T-helper 2 cell treated with Interferon-gamma antibody and Interleukin-4, amounts not matched to agents 100 ng/mL and 5 ng/mL, for 36 hours (primary cell): Measurements from ENCODE around the gene MINDY4B. TPM values are rescaled to one million over a fixed set of nuclear protein-coding genes. Genes with fewer than 3 reads are reported as not detected.

ENCODE experiments used
- intact Hi-C: fragments of 100-400 bp; cut with micrococcal nuclease; formaldehyde crosslinking; loops from one replicate; pipeline ENCODE4 v1.15.1; 2023
- total RNA-seq: library from RNA; stranded (reverse); gene quantifications from 2 replicates; pipeline ENCODE4 v1.2.3, GENCODE V29; 2022

The MINDY4B gene
- total RNA-seq: not detected in 2 replicates

- intact Hi-C loops: no loop called here
These were observed at the start of gene MINDY4B for GRCh38 chr3:150905339-150905738. TSS of gene MINDY4B (minus strand) at chr3:150905439. CDS start at chr3:150905439, 0 bp downstream.

GRCh38 chr3:150951923-150952322, 46.7 kb upstream of the MINDY4B start:
- intact Hi-C loops: no loop called here

DNA sequence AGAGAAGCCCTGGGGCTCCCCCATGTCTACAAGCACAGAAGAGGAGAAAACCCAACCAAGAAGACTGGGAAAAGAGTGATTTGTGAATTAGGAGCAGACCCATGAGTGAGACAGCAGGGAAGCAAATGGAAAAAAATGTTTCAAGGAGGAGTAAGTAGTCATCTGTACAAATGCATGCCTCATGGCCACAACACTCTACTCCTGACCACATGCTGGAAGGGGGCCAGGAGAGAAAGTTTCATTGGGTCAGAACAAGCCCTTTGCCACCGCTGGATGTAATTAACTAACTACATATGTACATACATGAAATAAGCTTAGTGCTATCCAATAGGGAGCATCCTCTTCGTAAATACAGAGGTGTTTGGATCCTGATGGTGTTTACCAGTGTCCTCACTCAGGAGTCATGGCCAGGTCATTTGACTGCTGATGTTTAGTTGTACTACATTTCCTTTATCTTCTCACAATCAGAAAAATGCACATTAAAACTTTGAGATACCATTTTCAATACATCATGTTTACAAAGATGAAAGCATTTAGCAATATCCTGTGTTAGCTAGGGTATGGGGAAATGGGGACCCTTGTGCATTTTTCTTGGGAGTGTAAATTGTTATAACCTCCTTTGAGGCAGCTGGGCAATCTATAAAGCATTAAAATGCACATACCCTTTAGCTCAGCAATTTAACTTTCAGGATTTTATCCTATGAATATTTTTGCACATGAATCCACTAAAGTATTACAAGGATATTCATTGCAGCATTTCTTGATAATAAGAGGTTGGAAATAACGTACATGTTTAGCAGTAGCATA, 40.2 kb upstream of the MINDY4B start:
- intact Hi-C loops: no loop called here

GRCh38 chr3:150942221-150942620, 37.0 kb upstream of the MINDY4B start:
- intact Hi-C loops: no loop called here

- intact Hi-C loops: loop anchor here (10.0 kb wide), 1 partner anchor 348 kb away; no protein-coding TSS in a partner anchor
These were observed 31.5 kb upstream of the MINDY4B start for GRCh38 chr3:150936693-150937092.

DNA sequence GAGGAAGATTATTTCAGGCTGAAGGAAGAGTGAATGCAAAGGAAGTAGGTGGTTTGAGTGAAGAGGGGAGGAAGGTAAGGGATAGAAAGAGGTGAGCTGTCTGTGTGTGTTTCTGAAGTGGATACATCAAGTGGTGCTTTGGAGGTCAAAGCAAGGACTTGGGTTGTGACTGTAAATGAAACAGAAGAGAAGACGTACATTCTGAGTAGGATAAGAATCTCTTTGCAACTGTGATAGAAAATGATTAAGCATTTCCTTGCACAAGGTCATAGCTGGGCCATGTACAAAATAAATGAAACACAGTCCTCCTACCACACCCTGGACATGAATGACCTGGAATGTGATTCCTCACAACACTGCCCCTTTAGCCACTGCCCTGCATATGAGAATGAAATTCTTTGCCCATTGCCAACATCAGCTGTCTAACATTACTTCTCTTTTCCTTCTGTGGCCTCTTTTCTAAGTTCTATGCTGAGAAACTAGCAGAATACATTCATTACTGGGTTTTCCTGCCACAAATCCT, 28.3 kb upstream of the MINDY4B start:
- intact Hi-C loops: loop anchor here (10.0 kb wide), 1 partner anchor 351 kb away; no protein-coding TSS in a partner anchor

GRCh38 chr3:150931745-150932144, 26.5 kb upstream of the MINDY4B start:
- intact Hi-C loops: loop anchor here (10.0 kb wide), 1 partner anchor 353 kb away; no protein-coding TSS in a partner anchor

- intact Hi-C loops: loop anchor here (10.0 kb wide), 1 partner anchor 354 kb away; no protein-coding TSS in a partner anchor
These were observed 25.6 kb upstream of the MINDY4B start for GRCh38 chr3:150930839-150931238.

GRCh38 chr3:150928234-150928633, 23.0 kb upstream of the MINDY4B start:
- intact Hi-C loops: loop anchor here (5.0 kb wide), 1 partner anchor 141 kb away; no protein-coding TSS in a partner anchor

GRCh38 chr3:150926328-150926727, 21.1 kb upstream of the MINDY4B start:
- intact Hi-C loops: loop anchor here (5.0 kb wide), 1 partner anchor 139 kb away; no protein-coding TSS in a partner anchor

GRCh38 chr3:150925751-150926201, 20.5 kb upstream of the MINDY4B start:
- intact Hi-C loops: loop anchor here (1.0 to 5.0 kb wide), 3 partner anchors 138 to 221 kb away; no protein-coding TSS in a partner anchor

GRCh38 chr3:150922611-150923010, 17.4 kb upstream of the MINDY4B start:
- intact Hi-C loops: no loop called here

DNA sequence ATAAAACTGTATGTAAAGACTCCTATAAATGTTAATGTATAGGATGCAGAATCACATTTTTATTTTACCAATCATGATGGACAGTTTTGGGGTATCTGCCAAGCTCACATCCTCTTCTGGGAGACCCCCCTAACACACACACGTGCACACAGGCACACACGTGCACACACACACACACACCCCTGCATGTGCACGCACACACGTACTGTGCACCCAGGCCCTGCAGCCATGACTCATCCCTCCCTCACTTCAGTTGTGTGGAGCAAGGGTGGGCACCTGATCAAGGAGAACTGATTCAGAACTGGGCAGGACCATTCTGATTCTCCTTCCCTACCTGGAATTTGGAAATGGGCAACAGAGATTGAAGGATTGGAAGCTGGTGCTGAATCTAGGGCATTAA, 16.0 kb upstream of the MINDY4B start:
- intact Hi-C loops: no loop called here

DNA sequence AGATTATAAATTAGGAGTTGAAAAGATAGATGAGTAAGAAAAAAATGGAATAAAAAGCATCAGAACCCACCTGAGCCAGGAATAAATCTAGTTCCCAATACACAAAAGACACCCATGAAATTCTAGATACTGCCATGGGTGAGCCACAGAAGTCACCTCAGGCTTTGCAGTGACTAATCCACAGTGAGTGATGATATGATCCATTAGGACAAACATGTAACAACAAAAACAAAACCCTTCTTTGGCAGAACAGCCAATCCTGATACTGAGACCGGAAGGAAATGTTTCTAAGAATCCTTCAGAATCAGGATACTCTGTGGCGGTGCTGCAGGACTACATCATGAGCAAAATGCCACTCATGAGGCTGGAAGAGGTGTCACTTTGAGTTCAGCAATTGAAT, 15.0 kb upstream of the MINDY4B start:
- intact Hi-C loops: no loop called here

DNA sequence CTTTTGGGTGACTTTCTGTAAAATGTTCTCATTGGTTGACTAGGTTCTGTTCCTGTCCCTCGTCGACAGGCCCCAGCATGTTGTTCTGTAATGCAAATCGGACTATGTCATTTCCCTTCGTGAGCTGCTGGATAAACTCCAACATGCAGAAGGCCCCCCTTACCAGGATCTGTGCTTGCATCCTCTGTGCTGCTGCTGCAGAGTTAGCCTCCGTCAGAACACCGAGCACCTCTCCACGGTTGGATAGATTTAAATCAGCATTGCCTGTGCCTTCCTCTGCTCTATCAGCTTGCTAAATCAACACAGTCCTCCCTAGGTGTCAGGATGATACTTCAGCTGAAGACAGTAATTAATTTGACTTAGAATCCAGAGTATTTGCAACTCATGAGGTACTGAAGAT, 12.7 kb upstream of the MINDY4B start:
- intact Hi-C loops: no loop called here

- intact Hi-C loops: no loop called here
These were observed 8.1 kb upstream of the MINDY4B start for GRCh38 chr3:150913133-150913922.

- intact Hi-C loops: no loop called here
These were observed 7.3 kb upstream of the MINDY4B start for GRCh38 chr3:150912501-150912900.

DNA sequence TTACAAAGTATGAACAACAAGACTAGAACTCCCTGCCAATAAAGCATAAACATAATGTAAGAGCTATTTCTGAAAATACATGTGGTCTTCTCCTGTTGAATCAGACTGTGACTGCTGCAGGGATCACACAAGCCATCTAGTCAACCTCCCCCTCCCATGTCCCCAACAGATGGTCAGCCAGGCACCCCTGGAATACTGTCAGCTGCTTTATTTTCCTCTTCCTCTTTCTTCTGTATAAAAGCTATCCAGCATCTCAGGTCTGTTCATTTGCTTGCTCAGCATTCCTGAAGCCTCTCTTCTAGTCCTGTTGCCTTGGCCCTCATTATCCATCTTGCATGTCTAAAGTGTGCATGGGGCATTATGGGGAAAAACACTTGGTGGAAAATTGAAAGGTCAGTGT, 6.5 kb upstream of the MINDY4B start:
- intact Hi-C loops: no loop called here

- intact Hi-C loops: no loop called here
These were observed 1.2 kb upstream of the MINDY4B start for GRCh38 chr3:150906461-150906860.

DNA sequence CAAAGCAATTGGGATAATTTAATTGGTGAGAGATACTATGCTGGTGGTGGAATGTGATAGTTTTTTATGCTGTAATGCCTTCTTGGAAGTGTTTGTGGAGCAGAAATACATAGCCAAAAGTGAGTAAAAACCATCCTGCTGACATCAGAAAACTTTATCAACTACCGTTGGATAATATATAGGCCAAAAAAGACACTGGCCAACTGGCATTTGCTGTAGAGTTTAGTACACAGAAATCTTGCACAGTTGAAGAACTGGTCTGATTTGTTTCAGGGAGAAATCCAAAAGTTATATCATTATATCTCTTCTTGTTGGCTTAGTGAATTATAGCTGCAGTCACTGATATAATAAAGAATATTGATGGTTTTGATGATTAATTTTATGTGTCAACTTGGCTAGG, 507 bp upstream of the MINDY4B start:
- intact Hi-C loops: no loop called here

DNA sequence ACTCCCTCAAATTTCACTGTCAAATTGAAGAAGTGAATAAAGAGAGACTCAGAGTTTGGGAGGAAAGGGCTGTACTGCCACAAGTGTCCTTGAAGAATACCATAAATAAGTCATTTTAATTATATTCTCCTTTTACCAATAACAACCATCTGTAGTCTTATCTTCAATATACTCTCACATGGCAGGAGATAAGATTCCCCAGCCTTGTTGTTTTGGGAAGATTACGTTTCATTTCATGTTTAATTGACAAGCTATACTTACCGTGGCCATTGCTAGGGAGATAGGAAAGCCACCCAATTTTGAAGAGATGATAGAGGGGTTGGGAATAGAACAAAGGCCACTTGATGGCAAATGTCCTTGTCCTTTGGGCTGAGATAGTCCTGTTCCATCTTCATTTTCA, 2.3 kb downstream of the MINDY4B start:
- intact Hi-C loops: no loop called here

GRCh38 chr3:150901793-150902192, 3.4 kb downstream of the MINDY4B start:
- intact Hi-C loops: no loop called here
